Measurements from ENCODE around the gene FAM219B. TPM values are rescaled to one million over a fixed set of nuclear protein-coding genes. Genes with fewer than 3 reads are reported as not detected.
"Not testable (repeated sequence)": the region's sequence is repeated elsewhere in the genome, so short reads cannot be mapped to it uniquely, and the experiment has no call there.

Gene FAM219B
- total RNA-seq, 2 experiments from 2014 or later = 36.5 to 44.7 TPM

- no peak overlapping the region for H3K4me3 Mint-ChIP-seq
- H3K27ac Mint-ChIP-seq = no peak overlapping the region
- no peaks in the 10 kb centered on the region for H3K36me3 Mint-ChIP-seq (ENCODE audit: low read depth)
- ChIA-PET CTCF (interaction anchor here (0.5 to 4.1 kb wide), 38 partner anchors 9 to 317 kb away, joined by 3 to 36 read pairs (median 4); partner anchors contain the start of genes COX5A, FAM219B, PPCDC and SCAMP5), POLR2A (interaction anchor here (0.7 to 1.4 kb wide), 4 partner anchors 13 to 267 kb away, joined by 3 to 4 read pairs (median 3); partner anchors contain the start of genes COX5A, PPCDC and SCAMP5)
- H3K4me1 Mint-ChIP-seq (ENCODE audit: low read depth) = peaks cover 16% of the 10 kb centered on the region
- no peak for TF ChIP-seq CTCF (IDR thresholded peaks at IDR 0.05)
- DNase-seq (no peak), ATAC-seq (no peak)
- intact Hi-C loops (cut with micrococcal nuclease) = no loop called here
- H3K27me3 Mint-ChIP-seq = no peaks in the 10 kb centered on the region
- H3K9me3 Mint-ChIP-seq = no peaks in the 10 kb centered on the region
These were observed 44.4 kb upstream of the FAM219B start for GRCh38 chr15:74951006-74951405.

GRCh38 chr15:74950078-74950908 is 43.6 kb upstream of the FAM219B start:
- POLR2A ChIA-PET = interaction anchor here (0.7 to 1.4 kb wide), 4 partner anchors 12 to 266 kb away, joined by 3 to 4 read pairs (median 3); partner anchors contain the start of genes COX5A, PPCDC and SCAMP5
- H3K9me3 Mint-ChIP-seq = no peaks in the 10 kb centered on the region
- no peaks in the 10 kb centered on the region for H3K36me3 Mint-ChIP-seq (ENCODE audit: low read depth)
- no peak overlapping the region for H3K4me3 Mint-ChIP-seq
- H3K27me3 Mint-ChIP-seq = no peaks in the 10 kb centered on the region
- ATAC-seq (peak; percentile 92), DNase-seq (peak; percentile 89)
- intact Hi-C loops (cut with micrococcal nuclease) = no loop called here
- no peak overlapping the region for H3K27ac Mint-ChIP-seq
- TF ChIP-seq CTCF (IDR thresholded peaks at IDR 0.05) = peak; percentile 96
- CTCF ChIA-PET = interaction anchor here (0.5 to 4.1 kb wide), 42 partner anchors 8 to 316 kb away, joined by 3 to 36 read pairs (median 6); partner anchors contain the start of genes COX5A, FAM219B, PPCDC and SCAMP5
- H3K4me1 Mint-ChIP-seq (ENCODE audit: low read depth) = peaks cover 12% of the 10 kb centered on the region

GRCh38 chr15:74937590-74938371 is 31.1 kb upstream of the FAM219B start, which contains the start of gene COX5A:
Gene COX5A, minus strand, starts transcription at chr15:74938073. Its CDS starts 59 bp downstream, at chr15:74938014.
- Mint-ChIP-seq H3K36me3 (ENCODE audit: low read depth) (peaks cover 17% of the 10 kb centered on the region), H3K4me1 (ENCODE audit: low read depth) (peaks cover 20% of the 10 kb centered on the region), H3K4me3 (peak within 1 kb of the TSS; percentile 87), H3K27ac (peak within 1 kb of the TSS; percentile 94), H3K27me3 (no peaks in the 10 kb centered on the region), H3K9me3 (no peaks in the 10 kb centered on the region)
- no peak for TF ChIP-seq CTCF (IDR thresholded peaks at IDR 0.05)
- CTCF ChIA-PET = interaction anchor here (0.7 to 2.6 kb wide), 5 partner anchors 13 to 266 kb away, joined by 3 to 16 read pairs (median 4); partner anchors contain the start of genes C15orf39 and RPP25
- intact Hi-C loops (cut with micrococcal nuclease) = no loop called here
- POLR2A ChIA-PET = interaction anchor here (0.6 to 1.7 kb wide), 16 partner anchors 9 to 392 kb away, joined by 3 to 5 read pairs (median 3); partner anchors contain the start of genes PPCDC and ULK3
- DNase-seq (peak; percentile 95), ATAC-seq (peak; percentile 94)

GRCh38 chr15:74937272-74937589 is 30.6 kb upstream of the FAM219B start:
- H3K4me1 Mint-ChIP-seq (ENCODE audit: low read depth) = peaks cover 22% of the 10 kb centered on the region
- peak overlapping the region; percentile 87 for H3K4me3 Mint-ChIP-seq
- peak overlapping the region; percentile 94 for H3K27ac Mint-ChIP-seq
- intact Hi-C loops (cut with micrococcal nuclease) = no loop called here
- CTCF ChIA-PET = interaction anchor here (0.7 kb wide), 1 partner anchor 35 kb away, joined by 3 read pairs; no protein-coding TSS in a partner anchor
- POLR2A ChIA-PET = interaction anchor here (0.7 to 1.5 kb wide), 6 partner anchors 16 to 266 kb away, joined by 3 to 4 read pairs (median 3); partner anchors contain the start of gene ULK3
- no peaks in the 10 kb centered on the region for H3K9me3 Mint-ChIP-seq
- H3K36me3 Mint-ChIP-seq (ENCODE audit: low read depth) = peaks cover 19% of the 10 kb centered on the region
- DNase-seq (no peak), ATAC-seq (no peak)
- H3K27me3 Mint-ChIP-seq = no peaks in the 10 kb centered on the region
- no peak for TF ChIP-seq CTCF (IDR thresholded peaks at IDR 0.05)

- Mint-ChIP-seq H3K4me3 (peak overlapping the region; percentile 49), H3K27ac (peak overlapping the region; percentile 22), H3K4me1 (ENCODE audit: low read depth) (peaks cover 24% of the 10 kb centered on the region), H3K36me3 (ENCODE audit: low read depth) (peaks cover 26% of the 10 kb centered on the region)
- DNase-seq; intact Hi-C loops (cut with micrococcal nuclease); H3K27me3 Mint-ChIP-seq; H3K9me3 Mint-ChIP-seq; ATAC-seq: not testable (repeated sequence)
- CTCF ChIA-PET = interaction anchor here (1.2 to 3.4 kb wide), 4 partner anchors 12 to 165 kb away, joined by 3 to 23 read pairs (median 4); no protein-coding TSS in a partner anchor
- POLR2A ChIA-PET = interaction anchor here (1.0 to 1.1 kb wide), 2 partner anchors 44 to 151 kb away, joined by 3 read pairs; no protein-coding TSS in a partner anchor
These were observed 28.5 kb upstream of the FAM219B start for GRCh38 chr15:74935193-74935592.
